ENCODE measurements around the gene MTCL3.

The MTCL3 gene

GRCh38 chr6:127496471-127496870, 22.7 kb downstream of the MTCL3 start:
- Histone ChIP-seq H3K27ac (replicated peaks in 1 of 4) (no peak overlapping the region), H3K36me3 (no peaks in the 10 kb centered on the region), H3K27me3 (no peaks in the 10 kb centered on the region), H3K4me1 (no peaks in the 10 kb centered on the region), H3K9me3 (no peaks in the 10 kb centered on the region), H3K4me3 (no peak overlapping the region)
- no peak for DNase-seq (ENCODE audit: extremely low spot score)
- intact Hi-C loops (cut with DNase I) = no loop called here
- WGBS = 79% methylated on average over 1 of the region's 1 CpG
- TF ChIP-seq EP300 (IDR thresholded peaks at IDR 0.05) (no peak), POLR2AphosphoS5 (IDR thresholded peaks at IDR 0.05) (no peak), POLR2A (IDR thresholded peaks at IDR 0.05; ENCODE audit: low read depth) (no peak), CTCF (IDR thresholded peaks at IDR 0.05) (no peak)

- H3K9me3 ChIP-seq = no peaks in the 10 kb centered on the region
- no peak overlapping the region for H3K27ac ChIP-seq (replicated peaks in 1 of 4)
- DNase-seq (ENCODE audit: extremely low spot score) = no peak
- H3K4me1 ChIP-seq = no peaks in the 10 kb centered on the region
- TF ChIP-seq POLR2A (IDR thresholded peaks at IDR 0.05; ENCODE audit: low read depth) = no peak
- no peak for TF ChIP-seq CTCF (IDR thresholded peaks at IDR 0.05)
- TF ChIP-seq EP300 (IDR thresholded peaks at IDR 0.05) = no peak
- no peak for TF ChIP-seq POLR2AphosphoS5 (IDR thresholded peaks at IDR 0.05)
- H3K27me3 ChIP-seq = no peaks in the 10 kb centered on the region
- H3K4me3 ChIP-seq = no peak overlapping the region
- intact Hi-C loops (cut with DNase I) = no loop called here
- no peaks in the 10 kb centered on the region for H3K36me3 ChIP-seq
Measured at GRCh38 chr6:127494240-127494767, 24.8 kb downstream of the MTCL3 start.

- Histone ChIP-seq H3K4me1 (peaks cover 0 to 8% (median 6%) of the 10 kb centered on the region in 4 donors), H3K27me3 (no peaks in the 10 kb centered on the region), H3K4me3 (no peak overlapping the region), H3K9me3 (no peaks in the 10 kb centered on the region), H3K36me3 (no peaks in the 10 kb centered on the region), H3K27ac (replicated peaks in 1 of 4) (no peak overlapping the region)
- 97% methylated on average over 1 of the region's 1 CpG for WGBS
- DNase-seq (ENCODE audit: extremely low spot score) = no peak
- TF ChIP-seq CTCF (IDR thresholded peaks at IDR 0.05) = no peak
- no peak for TF ChIP-seq POLR2AphosphoS5 (IDR thresholded peaks at IDR 0.05)
- TF ChIP-seq POLR2A (IDR thresholded peaks at IDR 0.05; ENCODE audit: low read depth) = no peak
- TF ChIP-seq EP300 (IDR thresholded peaks at IDR 0.05) = no peak
- intact Hi-C loops (cut with DNase I) = no loop called here
Measured at GRCh38 chr6:127489248-127489647, 29.9 kb downstream of the MTCL3 start.

GRCh38 chr6:127486934-127487333, 32.2 kb downstream of the MTCL3 start:
- no peak for TF ChIP-seq POLR2AphosphoS5 (IDR thresholded peaks at IDR 0.05)
- no peak for TF ChIP-seq POLR2A (IDR thresholded peaks at IDR 0.05; ENCODE audit: low read depth)
- no peak for TF ChIP-seq CTCF (IDR thresholded peaks at IDR 0.05)
- TF ChIP-seq EP300 (IDR thresholded peaks at IDR 0.05) = no peak
- intact Hi-C loops (cut with DNase I) = no loop called here
- H3K4me1 ChIP-seq = peaks cover 0 to 17% (median 13%) of the 10 kb centered on the region in 4 donors
- H3K36me3 ChIP-seq = no peaks in the 10 kb centered on the region
- H3K27me3 ChIP-seq = no peaks in the 10 kb centered on the region
- no peaks in the 10 kb centered on the region for H3K9me3 ChIP-seq
- WGBS = 94% methylated on average over 3 of the region's 3 CpGs
- no peak for DNase-seq (ENCODE audit: extremely low spot score)
- no peak overlapping the region for H3K27ac ChIP-seq (replicated peaks in 1 of 4)
- H3K4me3 ChIP-seq = no peak overlapping the region

DNA sequence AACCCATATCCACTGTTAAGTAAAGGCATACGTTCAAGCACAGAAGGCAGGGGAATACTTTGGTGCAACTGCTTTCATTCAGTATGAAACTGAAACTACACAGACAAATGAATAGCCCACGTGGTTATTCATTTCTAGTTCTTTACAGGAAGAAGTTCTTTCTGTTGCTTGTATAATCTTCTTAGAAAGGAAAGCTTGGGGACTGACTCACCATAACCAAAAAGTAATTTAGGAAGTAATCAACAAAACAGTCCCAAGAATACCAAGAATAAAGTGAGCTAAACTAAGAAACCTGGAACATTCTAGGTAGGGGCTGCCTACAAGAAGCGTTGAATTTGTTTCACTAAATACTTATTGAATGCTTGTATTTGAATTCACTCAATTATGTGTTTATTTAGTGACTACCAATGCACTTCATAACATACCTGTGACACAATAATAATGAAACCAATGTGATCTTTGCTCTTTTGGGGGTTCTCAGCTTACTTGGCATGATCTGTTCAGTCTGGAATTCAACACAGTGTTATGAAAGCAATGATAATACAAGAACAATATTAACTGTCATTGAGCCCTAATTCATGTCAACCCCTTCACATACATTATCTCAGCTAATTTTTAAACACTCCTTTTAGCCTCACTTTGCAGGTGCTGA, 34.8 kb downstream of the MTCL3 start:
- Histone ChIP-seq H3K36me3 (no peaks in the 10 kb centered on the region), H3K27me3 (no peaks in the 10 kb centered on the region), H3K9me3 (no peaks in the 10 kb centered on the region), H3K4me3 (peak overlapping the region in 3 of 4 donors; percentile 4 to 18 (median 10)), H3K4me1 (peaks cover 0 to 17% (median 13%) of the 10 kb centered on the region in 4 donors), H3K27ac (replicated peaks in 1 of 4) (no peak overlapping the region)
- 29% methylated on average over 3 of the region's 3 CpGs for WGBS
- TF ChIP-seq POLR2A (IDR thresholded peaks at IDR 0.05; ENCODE audit: low read depth) (no peak), EP300 (IDR thresholded peaks at IDR 0.05) (no peak), POLR2AphosphoS5 (IDR thresholded peaks at IDR 0.05) (no peak), CTCF (IDR thresholded peaks at IDR 0.05) (no peak)
- intact Hi-C loops (cut with DNase I) = no loop called here
- no peak for DNase-seq (ENCODE audit: extremely low spot score)

All from esophagus muscularis mucosa (tissue), 4 donors.